K562 (cell line): ENCODE measurements around the gene COX20. TPM values are rescaled to one million over a fixed set of nuclear protein-coding genes. Genes with fewer than 3 reads are reported as not detected.
A peak's percentile ranks its signal among the peaks of the same experiment; 100 is the strongest.

ENCODE experiments used
- DMBX1 ChIP-seq: fragments of 250-450 bp; sonication (Bioruptor Pico); IDR thresholded peaks from 2 replicates; pipeline ENCODE4 v1.8.0; 2022; ENCODE audit warnings: inconsistent platforms, mild to moderate bottlenecking, moderate library complexity, borderline replicate concordance
- FOSL1 ChIP-seq: fragments of 200-800 bp; sonication (Bioruptor generic); conservative IDR thresholded peaks from 2 replicates; pipeline ENCODE4 v1.6.1; 2016; ENCODE audit warnings: missing genetic modification characterization, missing compliant biosample characterization
- GABPB1 ChIP-seq: sonication (generic); formaldehyde crosslinking; IDR thresholded peaks from 2 replicates; pipeline ENCODE4 v1.8.0; 2022; ENCODE audit warnings: mild to moderate bottlenecking, missing genetic modification reagents
- NBN ChIP-seq: fragments of 450-650 bp; IDR thresholded peaks from 2 replicates; pipeline ENCODE4 v1.6.1; 2016; ENCODE audit warnings: low read depth, mild to moderate bottlenecking
- NR2C1 ChIP-seq, 2 experiments: fragments of 450-650 bp; IDR thresholded peaks; 2 replicates each; pipeline ENCODE4 v1.6.1; 2017; ENCODE audit warnings: mild to moderate bottlenecking in 2 of 2, antibody characterized with exemption in 1 of 2, inconsistent platforms in 1 of 2, missing compliant biosample characterization in 1 of 2, missing genetic modification characterization in 1 of 2
- POLR2H ChIP-seq: IDR thresholded peaks from 2 replicates; pipeline ENCODE4 v1.6.1; 2016; ENCODE audit warnings: missing genetic modification characterization, low read depth, mild to moderate bottlenecking, control low read depth, missing compliant biosample characterization, moderate library complexity
- PRPF4 ChIP-seq: fragments of 200-400 bp; formaldehyde crosslinking; IDR thresholded peaks from one replicate; pipeline ENCODE4 v1.6.1; 2017; ENCODE audit warnings: low read length, low read depth, mild to moderate bottlenecking; ENCODE audit not compliant: insufficient read depth, poor library complexity, severe bottlenecking
- RBM25 ChIP-seq: fragments of 200-400 bp; formaldehyde crosslinking; IDR thresholded peaks from 2 replicates; pipeline ENCODE4 v1.6.1; 2018; ENCODE audit warnings: low read length, low read depth, moderate library complexity; ENCODE audit not compliant: severe bottlenecking
- TCF7L2 ChIP-seq: fragments of 150-350 bp; IDR thresholded peaks from 2 replicates; pipeline ENCODE4 v1.6.1; 2016; ENCODE audit warnings: low read depth, mild to moderate bottlenecking, low read length, moderate library complexity
- ZFP36 ChIP-seq: fragments of 150-350 bp; IDR thresholded peaks from 2 replicates; pipeline ENCODE4 v1.6.1; 2018; ENCODE audit warnings: low read length, low read depth; ENCODE audit not compliant: partially characterized antibody
- polyA plus RNA-seq, 8 experiments: library from polyadenylated mRNA; depleted of rRNA in 4 of 8; stranded (reverse) in 5 of 8; unstranded in 3 of 8; fragments of >200 nt; fragmentation: Nextera tagmentation in 2 of 8; fragmentation: Illumina TruSeq in 1 of 8; extraction: Ambion mirVana in 2 of 8; extraction: Trizol in 1 of 8; gene quantifications; 2 replicates each; pipeline versions ENCODE4 v1.2.1 to v1.2.3, GENCODE V29; 2011 to 2014; ENCODE audit warnings: inconsistent platforms in 1 of 8, missing spikeins in 1 of 8
- total RNA-seq, 7 experiments: library from RNA; depleted of rRNA in 6 of 7; stranded (reverse); fragments of >200 nt in 6 of 7; fragmentation: Illumina TruSeq in 2 of 7; extraction: Trizol in 2 of 7; gene quantifications; 2 replicates each; pipeline versions ENCODE4 v1.2.1 to v1.2.3, GENCODE V29; 2011 to 2021; ENCODE audit warnings: low replicate concordance in 1 of 7
- TF ChIP-seq, protein P1 (sequence below): fragments of 450-650 bp; IDR thresholded peaks from 2 replicates; pipeline ENCODE4 v1.6.1; 2016; ENCODE audit warnings: low read depth
- TF ChIP-seq, protein P2 (sequence below): sonication (generic); formaldehyde crosslinking; IDR thresholded peaks from 2 replicates; pipeline ENCODE4 v1.8.0; 2022; ENCODE audit warnings: mild to moderate bottlenecking, low read depth, missing genetic modification reagents
- TF ChIP-seq, protein P3 (sequence below): sonication (generic); formaldehyde crosslinking; IDR thresholded peaks from 2 replicates; pipeline ENCODE4 v1.8.0; 2022; ENCODE audit warnings: mild to moderate bottlenecking, missing genetic modification reagents
- TF ChIP-seq, protein P4 (sequence below): fragments of 450-650 bp; formaldehyde crosslinking; IDR thresholded peaks from 2 replicates; pipeline ENCODE4 v1.4.0; 2022; ENCODE audit warnings: missing genetic modification characterization
- TF ChIP-seq, protein P5 (sequence below): fragments of 450-650 bp; formaldehyde crosslinking; IDR thresholded peaks from 2 replicates; pipeline ENCODE4 v1.4.0; 2020; ENCODE audit warnings: mild to moderate bottlenecking, mixed read lengths

The COX20 gene
- total and polyA plus RNA-seq, 9 of the 15 experiments (the other 6 are each of a cell fraction or from before 2014, with no cell fraction given), result 41.5 to 192 (median 84.3) TPM

DNA sequence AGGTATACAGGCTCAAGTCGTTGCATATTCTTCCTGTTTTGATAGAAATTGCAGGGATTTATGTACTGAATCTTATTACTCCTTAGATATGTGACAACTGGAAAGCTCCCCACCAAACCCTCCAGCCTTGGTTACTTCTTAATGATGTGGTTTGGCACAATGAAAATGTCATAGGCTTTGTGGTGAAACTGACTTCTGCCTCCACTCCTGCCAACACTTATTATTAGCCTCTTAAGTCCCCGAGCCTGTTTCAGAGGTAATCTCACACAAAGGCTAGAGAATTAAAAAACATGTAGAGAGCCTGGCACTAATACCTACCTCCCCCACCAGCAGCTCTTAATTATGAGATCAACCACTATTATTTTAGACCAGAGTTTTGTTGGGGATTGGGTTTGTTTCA is 4.2 kb downstream of the COX20 start (continued):
- TF ChIP-seq, protein P1, sequence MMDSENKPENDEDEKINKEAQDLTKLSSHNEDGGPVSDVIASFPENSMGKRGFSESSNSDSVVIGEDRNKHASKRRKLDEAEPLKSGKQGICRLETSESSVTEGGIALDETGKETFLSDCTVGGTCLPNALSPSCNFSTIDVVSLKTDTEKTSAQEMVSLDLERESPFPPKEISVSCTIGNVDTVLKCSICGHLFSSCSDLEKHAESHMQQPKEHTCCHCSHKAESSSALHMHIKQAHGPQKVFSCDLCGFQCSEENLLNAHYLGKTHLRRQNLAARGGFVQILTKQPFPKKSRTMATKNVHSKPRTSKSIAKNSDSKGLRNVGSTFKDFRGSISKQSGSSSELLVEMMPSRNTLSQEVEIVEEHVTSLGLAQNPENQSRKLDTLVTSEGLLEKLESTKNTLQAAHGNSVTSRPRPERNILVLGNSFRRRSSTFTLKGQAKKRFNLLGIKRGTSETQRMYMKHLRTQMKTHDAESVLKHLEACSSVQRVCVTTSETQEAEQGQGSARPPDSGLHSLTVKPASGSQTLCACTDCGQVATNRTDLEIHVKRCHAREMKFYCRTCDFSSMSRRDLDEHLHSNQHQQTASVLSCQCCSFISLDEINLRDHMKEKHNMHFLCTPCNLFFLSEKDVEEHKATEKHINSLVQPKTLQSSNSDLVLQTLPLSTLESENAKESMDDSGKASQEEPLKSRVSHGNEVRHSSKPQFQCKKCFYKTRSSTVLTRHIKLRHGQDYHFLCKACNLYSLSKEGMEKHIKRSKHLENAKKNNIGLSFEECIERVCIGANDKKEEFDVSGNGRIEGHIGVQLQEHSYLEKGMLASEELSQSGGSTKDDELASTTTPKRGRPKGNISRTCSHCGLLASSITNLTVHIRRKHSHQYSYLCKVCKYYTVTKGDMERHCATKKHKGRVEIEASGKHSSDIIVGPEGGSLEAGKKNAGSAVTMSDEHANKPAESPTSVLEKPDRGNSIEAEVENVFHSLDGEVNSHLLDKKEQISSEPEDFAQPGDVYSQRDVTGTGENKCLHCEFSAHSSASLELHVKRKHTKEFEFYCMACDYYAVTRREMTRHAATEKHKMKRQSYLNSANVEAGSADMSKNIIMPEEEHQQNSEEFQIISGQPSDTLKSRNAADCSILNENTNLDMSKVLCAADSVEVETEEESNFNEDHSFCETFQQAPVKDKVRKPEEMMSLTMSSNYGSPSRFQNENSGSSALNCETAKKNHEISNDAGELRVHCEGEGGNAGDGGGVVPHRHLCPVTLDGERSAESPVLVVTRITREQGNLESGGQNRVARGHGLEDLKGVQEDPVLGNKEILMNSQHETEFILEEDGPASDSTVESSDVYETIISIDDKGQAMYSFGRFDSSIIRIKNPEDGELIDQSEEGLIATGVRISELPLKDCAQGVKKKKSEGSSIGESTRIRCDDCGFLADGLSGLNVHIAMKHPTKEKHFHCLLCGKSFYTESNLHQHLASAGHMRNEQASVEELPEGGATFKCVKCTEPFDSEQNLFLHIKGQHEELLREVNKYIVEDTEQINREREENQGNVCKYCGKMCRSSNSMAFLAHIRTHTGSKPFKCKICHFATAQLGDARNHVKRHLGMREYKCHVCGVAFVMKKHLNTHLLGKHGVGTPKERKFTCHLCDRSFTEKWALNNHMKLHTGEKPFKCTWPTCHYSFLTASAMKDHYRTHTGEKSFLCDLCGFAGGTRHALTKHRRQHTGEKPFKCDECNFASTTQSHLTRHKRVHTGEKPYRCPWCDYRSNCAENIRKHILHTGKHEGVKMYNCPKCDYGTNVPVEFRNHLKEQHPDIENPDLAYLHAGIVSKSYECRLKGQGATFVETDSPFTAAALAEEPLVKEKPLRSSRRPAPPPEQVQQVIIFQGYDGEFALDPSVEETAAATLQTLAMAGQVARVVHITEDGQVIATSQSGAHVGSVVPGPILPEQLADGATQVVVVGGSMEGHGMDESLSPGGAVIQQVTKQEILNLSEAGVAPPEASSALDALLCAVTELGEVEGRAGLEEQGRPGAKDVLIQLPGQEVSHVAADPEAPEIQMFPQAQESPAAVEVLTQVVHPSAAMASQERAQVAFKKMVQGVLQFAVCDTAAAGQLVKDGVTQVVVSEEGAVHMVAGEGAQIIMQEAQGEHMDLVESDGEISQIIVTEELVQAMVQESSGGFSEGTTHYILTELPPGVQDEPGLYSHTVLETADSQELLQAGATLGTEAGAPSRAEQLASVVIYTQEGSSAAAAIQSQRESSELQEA, result peak; percentile 65; the same call in 1 of the 2 replicates
- TF ChIP-seq GABPB1 (CRISPR knock-in tag) (no peak), POLR2H (0 out of 2 replicates have a peak, but pooled peaks have one; percentile 13), TCF7L2 (no peak), DMBX1 (CRISPR knock-in tag) (no peak), NBN (no peak), NR2C1 (IDR thresholded peaks at IDR 0.05) (no peak), NR2C1 (tag; IDR thresholded peaks at IDR 0.05) (no peak), FOSL1 (tag) (no peak), RBM25 (peak; percentile 96), PRPF4 (no peak), ZFP36 (peak; percentile 95)
- TF ChIP-seq, protein P2, sequence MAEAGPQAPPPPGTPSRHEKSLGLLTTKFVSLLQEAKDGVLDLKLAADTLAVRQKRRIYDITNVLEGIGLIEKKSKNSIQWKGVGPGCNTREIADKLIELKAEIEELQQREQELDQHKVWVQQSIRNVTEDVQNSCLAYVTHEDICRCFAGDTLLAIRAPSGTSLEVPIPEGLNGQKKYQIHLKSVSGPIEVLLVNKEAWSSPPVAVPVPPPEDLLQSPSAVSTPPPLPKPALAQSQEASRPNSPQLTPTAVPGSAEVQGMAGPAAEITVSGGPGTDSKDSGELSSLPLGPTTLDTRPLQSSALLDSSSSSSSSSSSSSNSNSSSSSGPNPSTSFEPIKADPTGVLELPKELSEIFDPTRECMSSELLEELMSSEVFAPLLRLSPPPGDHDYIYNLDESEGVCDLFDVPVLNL, result no peak
- TF ChIP-seq, protein P3, sequence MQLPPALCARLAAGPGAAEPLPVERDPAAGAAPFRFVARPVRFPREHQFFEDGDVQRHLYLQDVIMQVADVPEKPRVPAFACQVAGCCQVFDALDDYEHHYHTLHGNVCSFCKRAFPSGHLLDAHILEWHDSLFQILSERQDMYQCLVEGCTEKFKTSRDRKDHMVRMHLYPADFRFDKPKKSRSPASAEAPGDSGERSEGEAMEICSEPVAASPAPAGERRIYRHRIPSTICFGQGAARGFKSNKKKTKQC (CRISPR knock-in tag), result no peak
- TF ChIP-seq, protein P4, sequence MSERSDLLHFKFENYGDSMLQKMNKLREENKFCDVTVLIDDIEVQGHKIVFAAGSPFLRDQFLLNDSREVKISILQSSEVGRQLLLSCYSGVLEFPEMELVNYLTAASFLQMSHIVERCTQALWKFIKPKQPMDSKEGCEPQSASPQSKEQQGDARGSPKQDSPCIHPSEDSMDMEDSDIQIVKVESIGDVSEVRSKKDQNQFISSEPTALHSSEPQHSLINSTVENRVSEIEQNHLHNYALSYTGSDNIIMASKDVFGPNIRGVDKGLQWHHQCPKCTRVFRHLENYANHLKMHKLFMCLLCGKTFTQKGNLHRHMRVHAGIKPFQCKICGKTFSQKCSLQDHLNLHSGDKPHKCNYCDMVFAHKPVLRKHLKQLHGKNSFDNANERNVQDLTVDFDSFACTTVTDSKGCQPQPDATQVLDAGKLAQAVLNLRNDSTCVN (CRISPR knock-in tag), result no peak
- TF ChIP-seq, protein P5, sequence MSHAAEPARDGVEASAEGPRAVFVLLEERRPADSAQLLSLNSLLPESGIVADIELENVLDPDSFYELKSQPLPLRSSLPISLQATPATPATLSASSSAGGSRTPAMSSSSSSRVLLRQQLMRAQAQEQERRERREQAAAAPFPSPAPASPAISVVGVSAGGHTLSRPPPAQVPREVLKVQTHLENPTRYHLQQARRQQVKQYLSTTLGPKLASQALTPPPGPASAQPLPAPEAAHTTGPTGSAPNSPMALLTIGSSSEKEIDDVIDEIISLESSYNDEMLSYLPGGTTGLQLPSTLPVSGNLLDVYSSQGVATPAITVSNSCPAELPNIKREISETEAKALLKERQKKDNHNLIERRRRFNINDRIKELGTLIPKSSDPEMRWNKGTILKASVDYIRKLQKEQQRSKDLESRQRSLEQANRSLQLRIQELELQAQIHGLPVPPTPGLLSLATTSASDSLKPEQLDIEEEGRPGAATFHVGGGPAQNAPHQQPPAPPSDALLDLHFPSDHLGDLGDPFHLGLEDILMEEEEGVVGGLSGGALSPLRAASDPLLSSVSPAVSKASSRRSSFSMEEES (CRISPR knock-in tag), result no peak
